K562 (cell line): ENCODE measurements around the gene GMDS. TPM values are rescaled to one million over a fixed set of nuclear protein-coding genes. Genes with fewer than 3 reads are reported as not detected.

ENCODE experiments used
- ATAC-seq: fragments of 200-7000 bp; cut with Tn5 transposase; 3 replicates; pipeline ENCODE4 v1.9.1; 2020; ENCODE audit warnings: moderate library complexity
- BruUV-seq: library from RNA; stranded (reverse); fragments of 400-500 nt; replicated peaks from 2 replicates; lab custom pipeline; 2021; lab: Mats Ljungman, UMichigan
- CTCF ChIA-PET: fragments of 300-600 bp; formaldehyde crosslinking; extraction: SDS; loops from one replicate; lab custom pipeline; 2021; ENCODE audit warnings: low intra/inter-chr PET ratio; lab: Yijun Ruan, JAX
- POLR2A ChIA-PET: fragments of 300-600, 350-650 bp; sonication (Branson Sonifier 250); formaldehyde crosslinking; extraction: SDS; loops from one replicate; lab custom pipeline; 2021; ENCODE audit warnings: antibody characterized with exemption, inconsistent platforms; lab: Yijun Ruan, JAX
- DNase-seq, 4 experiments: peaks; one replicate each; pipeline versions ENCODE4 v3.0.0 to v3.0.0-alpha.2; 2011 to 2018; ENCODE audit warnings: low spot score in 3 of 4, mixed read lengths in 3 of 4; ENCODE audit errors: extremely low read depth in 1 of 4
- FAIRE-seq: peaks from 2 replicates; lab custom pipeline; 2011; peaks lifted over from hg19 to GRCh38; lab: Jason Lieb, UNC
- H2AFZ ChIP-seq: 2 replicates; pipeline ENCODE4 v1.6.0; 2011; ENCODE audit warnings: low read depth, low read length, control low read depth, inconsistent platforms
- H3K27ac ChIP-seq: fragments of 200-600 bp; 3 replicates; pipeline ENCODE4 v1.8.0; 2011; ENCODE audit warnings: low read depth, mild to moderate bottlenecking, control low read depth, inconsistent platforms, low read length, moderate library complexity, mixed read lengths; ENCODE audit errors: extremely low read depth
- H3K27me3 ChIP-seq, 2 experiments: fragments of 300-600 bp in 1 of 2; 2 replicates in 1 of 2; 3 replicates in 1 of 2; pipeline versions ENCODE4 v1.6.0 to v1.8.0; 2011; ENCODE audit warnings: inconsistent platforms in 2 of 2, low read length in 2 of 2, mild to moderate bottlenecking in 1 of 2, mixed read lengths in 1 of 2, moderate library complexity in 1 of 2; ENCODE audit not compliant: control insufficient read depth in 2 of 2, insufficient read depth in 2 of 2
- H3K36me3 ChIP-seq: fragments of 300-600 bp; 3 replicates; pipeline ENCODE4 v1.8.0; 2011; ENCODE audit warnings: mild to moderate bottlenecking, low read length, inconsistent platforms; ENCODE audit not compliant: control insufficient read depth, insufficient read depth
- H3K4me1 ChIP-seq, 2 experiments: fragments of 200-600 bp in 1 of 2; replicated peaks in 1 of 2; 2 replicates in 1 of 2; 3 replicates in 1 of 2; pipeline versions ENCODE4 v1.5.1 to v1.8.0; 2011; ENCODE audit warnings: inconsistent platforms in 2 of 2, low read length in 2 of 2, mild to moderate bottlenecking in 1 of 2, mixed read lengths in 1 of 2, moderate library complexity in 1 of 2; ENCODE audit not compliant: control insufficient read depth in 2 of 2, insufficient read depth in 2 of 2
- H3K4me2 ChIP-seq: 2 replicates; pipeline ENCODE4 v1.6.1; 2011; ENCODE audit warnings: low read length, control low read depth, inconsistent platforms, mixed read lengths; ENCODE audit not compliant: insufficient read depth
- H3K4me3 ChIP-seq: fragments of 200-600 bp; sonication (generic), shearing (Covaris generic); 2 replicates; pipeline ENCODE4 v1.5.1; 2016; ENCODE audit warnings: control low read depth, inconsistent platforms
- H3K79me2 ChIP-seq: fragments of 200-600 bp; 3 replicates; pipeline ENCODE4 v1.8.0; 2011; ENCODE audit warnings: low read length, inconsistent platforms; ENCODE audit not compliant: control insufficient read depth, insufficient read depth
- H3K9ac ChIP-seq, 2 experiments: 2 replicates each; pipeline versions ENCODE4 v1.6.0 to v1.6.1; 2011; ENCODE audit warnings: low read depth in 2 of 2, low read length in 2 of 2, control low read depth in 1 of 2, inconsistent platforms in 1 of 2, mild to moderate bottlenecking in 1 of 2, mixed read lengths in 1 of 2; ENCODE audit not compliant: insufficient read depth in 1 of 2
- H3K9me1 ChIP-seq: one replicate; pipeline ENCODE4 v1.6.0; 2011; ENCODE audit warnings: inconsistent platforms, mild to moderate bottlenecking, low read length, moderate library complexity; ENCODE audit not compliant: control insufficient read depth, insufficient read depth
- H3K9me3 ChIP-seq: replicated peaks from 2 replicates; pipeline ENCODE4 v1.5.1; 2011; ENCODE audit warnings: low read depth, low read length, inconsistent platforms; ENCODE audit not compliant: control insufficient read depth, insufficient read depth
- H4K20me1 ChIP-seq: replicated peaks from 2 replicates; pipeline ENCODE4 v1.6.1; 2011; ENCODE audit warnings: low read length, inconsistent platforms, mixed read lengths; ENCODE audit not compliant: control insufficient read depth, insufficient read depth
- MITF ChIP-seq: IDR thresholded peaks from 2 replicates; pipeline ENCODE4 v1.6.1; 2014; ENCODE audit warnings: antibody characterized with exemption
- NFXL1 ChIP-seq: fragments of 450-650 bp; formaldehyde crosslinking; IDR thresholded peaks from 2 replicates; pipeline ENCODE4 v1.4.0; 2021; ENCODE audit warnings: mild to moderate bottlenecking
- NR4A1 ChIP-seq, 2 experiments: fragments of 250-450 bp in 1 of 2; fragments of 450-650 bp in 1 of 2; sonication (Bioruptor Pico) in 1 of 2; IDR thresholded peaks; 2 replicates each; pipeline versions ENCODE4 v1.4.0 to v1.6.1; 2016 to 2020; ENCODE audit warnings: mild to moderate bottlenecking in 2 of 2, missing compliant biosample characterization in 1 of 2, missing genetic modification characterization in 1 of 2, moderate library complexity in 1 of 2
- PURB ChIP-seq: sonication (generic); formaldehyde crosslinking; IDR thresholded peaks from 2 replicates; pipeline ENCODE4 v1.9.0; 2021; ENCODE audit warnings: low read depth, mild to moderate bottlenecking, missing genetic modification reagents
- RUNX1 ChIP-seq: sonication (generic); IDR thresholded peaks from 2 replicates; pipeline ENCODE4 v1.6.1; 2016; ENCODE audit warnings: antibody characterized with exemption, low read depth
- SP2 ChIP-seq: IDR thresholded peaks from 2 replicates; pipeline ENCODE4 v1.6.1; 2011; ENCODE audit warnings: mild to moderate bottlenecking, low read depth, low read length, moderate library complexity; ENCODE audit not compliant: poor library complexity, severe bottlenecking; ENCODE audit errors: extremely low read depth
- STAT5A ChIP-seq: IDR thresholded peaks from 2 replicates; pipeline ENCODE4 v1.6.1; 2012; ENCODE audit warnings: low read length, inconsistent platforms, borderline replicate concordance
- TFAM ChIP-seq: fragments of 250-450 bp; sonication (Bioruptor Pico); conservative IDR thresholded peaks from 2 replicates; pipeline ENCODE4 v1.5.0; 2021; ENCODE audit warnings: mild to moderate bottlenecking, moderate library complexity
- ZC3H4 ChIP-seq: sonication (generic); formaldehyde crosslinking; IDR thresholded peaks from 2 replicates; pipeline ENCODE4 v1.9.0; 2021; ENCODE audit warnings: missing genetic modification reagents, borderline replicate concordance
- ZNF184 ChIP-seq: sonication (generic); formaldehyde crosslinking; IDR thresholded peaks from 2 replicates; pipeline ENCODE4 v1.5.0; 2020; ENCODE audit warnings: missing genetic modification reagents
- ZNF695 ChIP-seq: fragments of 450-650 bp; formaldehyde crosslinking; IDR thresholded peaks from 2 replicates; pipeline ENCODE4 v1.4.0; 2020; ENCODE audit warnings: mild to moderate bottlenecking, moderate library complexity
- WGBS: fragments of 100-300 bp; shearing (Covaris generic); methylation state at CpG from one replicate; pipeline ENCODE4 v1.1.6; 2016; ENCODE audit warnings: low coverage, mixed read lengths; ENCODE audit not compliant: insufficient coverage; ENCODE audit errors: missing lambda C conversion rate; 5-methylcytosine and 5-hydroxymethylcytosine counted together
- in situ Hi-C: fragments of 300-500 bp; cut with MboI; formaldehyde crosslinking; loops from 4 replicates; pipeline ENCODE4 v1.15.0; 2018; ENCODE audit warnings: inconsistent platforms, mixed read lengths
- intact Hi-C: fragments of 100-400 bp; cut with micrococcal nuclease; formaldehyde crosslinking; loops from 2 replicates; pipeline ENCODE4 v1.14.2; 2022
- polyA plus RNA-seq, 8 experiments: library from polyadenylated mRNA; depleted of rRNA in 4 of 8; stranded (reverse) in 5 of 8; unstranded in 3 of 8; fragments of >200 nt; fragmentation: Nextera tagmentation in 2 of 8; fragmentation: Illumina TruSeq in 1 of 8; extraction: Ambion mirVana in 2 of 8; extraction: Trizol in 1 of 8; gene quantifications; 2 replicates each; pipeline versions ENCODE4 v1.2.1 to v1.2.3, GENCODE V29; 2011 to 2014; ENCODE audit warnings: inconsistent platforms in 1 of 8, missing spikeins in 1 of 8
- total RNA-seq, 7 experiments: library from RNA; depleted of rRNA in 6 of 7; stranded (reverse); fragments of >200 nt in 6 of 7; fragmentation: Illumina TruSeq in 2 of 7; extraction: Trizol in 2 of 7; gene quantifications; 2 replicates each; pipeline versions ENCODE4 v1.2.1 to v1.2.3, GENCODE V29; 2011 to 2021; ENCODE audit warnings: low replicate concordance in 1 of 7
- TF ChIP-seq, protein P1 (sequence below): fragments of 250-450 bp; sonication (Bioruptor Pico); IDR thresholded peaks from 2 replicates; pipeline ENCODE4 v1.5.0; 2021; ENCODE audit warnings: mild to moderate bottlenecking, moderate library complexity

The GMDS gene
- total and polyA plus RNA-seq, 9 of the 15 experiments (the other 6 are each of a cell fraction or from before 2014, with no cell fraction given) = 0.48 to 31.8 (median 13.4) TPM

- Histone ChIP-seq H3K36me3 (no peaks in the 10 kb centered on the region), H4K20me1 (0 out of 2 replicates have a peak, but pooled peaks cover 6% of the 10 kb centered on the region), H2AFZ (no peak overlapping the region), H3K4me2 (no peak overlapping the region), H3K9ac (no peak overlapping the region), H3K27ac (no peak overlapping the region), H3K4me1 (no peaks in the 10 kb centered on the region), H3K4me3 (no peak overlapping the region), H3K9me1 (no peaks in the 10 kb centered on the region), H3K27me3 (peaks cover 0 to 4% of the 10 kb centered on the region in 2 experiments; a peak in 4 of 5 replicates), H3K9me3 (no peaks in the 10 kb centered on the region), H3K79me2 (no peaks in the 10 kb centered on the region)
- in situ Hi-C loops = no loop called here
- no peak for ATAC-seq
- 0% methylated on average over 1 of the region's 1 CpG for WGBS
- no peak for DNase-seq
- CTCF ChIA-PET = no interaction called here
- no peak for FAIRE-seq
- intact Hi-C loops = no loop called here
- no TSS peak for BruUV-seq
- POLR2A ChIA-PET = no interaction called here
- TF ChIP-seq ZNF184 (CRISPR knock-in tag) = no peak
- TF ChIP-seq ZC3H4 (CRISPR knock-in tag) = no peak
- no peak for TF ChIP-seq MITF
- no peak for TF ChIP-seq TFAM (CRISPR knock-in tag)
- no peak for TF ChIP-seq SP2
- no peak for TF ChIP-seq STAT5A
- TF ChIP-seq PURB (CRISPR knock-in tag) = no peak
- TF ChIP-seq, protein P1, sequence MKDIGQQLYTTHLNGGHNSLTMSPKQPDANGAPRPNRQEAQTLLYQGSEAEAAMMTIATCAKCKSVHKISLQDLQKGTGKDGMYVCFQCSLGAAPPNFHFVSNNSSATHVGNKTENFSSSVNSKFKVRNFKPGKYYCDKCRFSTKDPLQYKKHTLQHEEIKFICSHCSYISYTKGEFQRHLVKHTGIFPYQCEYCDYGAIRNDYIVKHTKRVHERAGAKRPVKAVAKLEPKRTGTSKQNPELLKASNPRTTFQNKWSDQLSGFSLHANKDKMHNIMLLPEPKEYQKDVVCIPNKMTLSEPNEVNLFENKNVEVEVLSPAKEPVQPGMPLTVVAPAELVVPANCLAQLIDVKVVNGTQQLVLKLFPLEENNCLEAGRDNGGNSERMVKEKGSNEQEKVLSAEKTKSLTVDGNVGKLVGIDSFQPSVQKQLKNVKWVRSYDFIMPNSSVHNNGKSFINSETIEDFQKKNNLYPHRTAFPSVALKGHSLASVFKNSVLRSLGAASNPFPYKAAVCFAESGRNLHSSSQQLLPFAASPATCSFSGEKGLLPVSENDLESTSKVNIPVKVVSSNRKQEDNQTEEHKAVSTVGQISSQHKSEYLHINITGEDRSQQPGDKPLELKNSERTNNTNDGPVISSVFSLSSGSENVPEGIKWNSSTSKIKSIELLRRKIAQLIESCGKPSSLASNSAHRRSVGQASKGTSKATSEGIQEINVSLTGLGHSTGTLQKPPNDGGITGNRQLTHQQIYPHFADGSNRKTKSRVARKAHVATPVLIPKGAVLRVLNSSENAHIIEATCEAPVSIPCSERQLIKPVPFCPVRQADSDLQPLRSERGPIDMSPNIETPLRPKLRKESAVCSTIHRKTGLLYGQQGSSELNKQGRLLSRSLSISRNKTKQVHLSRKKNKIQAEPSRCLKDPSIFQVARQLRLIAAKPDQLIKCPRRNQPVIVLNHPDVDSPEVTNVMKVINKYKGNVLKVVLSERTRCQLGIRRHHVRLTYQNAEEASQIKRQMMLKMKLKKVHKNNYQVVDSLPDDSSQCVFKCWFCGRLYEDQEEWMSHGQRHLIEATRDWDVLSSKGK = no peak
- TF ChIP-seq RUNX1 = no peak
- TF ChIP-seq ZNF695 = no peak
- TF ChIP-seq NR4A1 (CRISPR knock-in tag; IDR thresholded peaks at IDR 0.05) = no peak
- TF ChIP-seq NR4A1 (tag; IDR thresholded peaks at IDR 0.05) = no peak
- no peak for TF ChIP-seq NFXL1
Observed at GRCh38 chr6:2165286-2165685, 80.1 kb downstream of the GMDS start.
